Measurements from ENCODE around the gene ATP5MC2.

GRCh38 chr12:53677016-53677799 is 1.3 kb upstream of the ATP5MC2 start:
- TF ChIP-seq CTCF (IDR thresholded peaks at IDR 0.05) (no peak), ZFX (IDR thresholded peaks at IDR 0.05; ENCODE audit: borderline replicate concordance) (no peak)
